Measurements from ENCODE around the gene RPL37A.

DNA sequence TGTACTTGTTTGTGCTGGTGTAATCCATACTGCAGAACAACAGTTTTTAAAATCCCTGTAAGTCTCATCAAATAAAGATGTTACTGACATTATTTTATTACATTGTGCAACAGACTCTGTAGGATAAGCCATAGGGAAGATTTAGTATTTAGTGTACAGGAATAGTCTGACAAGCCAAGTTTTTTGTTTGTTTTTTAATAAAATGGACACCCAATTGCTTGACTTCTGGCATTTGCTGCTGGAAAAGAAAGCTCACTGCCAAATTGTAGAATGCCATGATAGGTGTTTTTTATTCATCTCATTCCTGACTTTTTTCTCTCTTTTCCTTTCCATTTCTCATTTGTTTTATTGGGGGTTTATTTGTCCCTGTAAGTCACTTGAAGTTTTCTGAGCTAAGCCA lies 48.3 kb upstream of the RPL37A start:
- TF ChIP-seq, protein P1, sequence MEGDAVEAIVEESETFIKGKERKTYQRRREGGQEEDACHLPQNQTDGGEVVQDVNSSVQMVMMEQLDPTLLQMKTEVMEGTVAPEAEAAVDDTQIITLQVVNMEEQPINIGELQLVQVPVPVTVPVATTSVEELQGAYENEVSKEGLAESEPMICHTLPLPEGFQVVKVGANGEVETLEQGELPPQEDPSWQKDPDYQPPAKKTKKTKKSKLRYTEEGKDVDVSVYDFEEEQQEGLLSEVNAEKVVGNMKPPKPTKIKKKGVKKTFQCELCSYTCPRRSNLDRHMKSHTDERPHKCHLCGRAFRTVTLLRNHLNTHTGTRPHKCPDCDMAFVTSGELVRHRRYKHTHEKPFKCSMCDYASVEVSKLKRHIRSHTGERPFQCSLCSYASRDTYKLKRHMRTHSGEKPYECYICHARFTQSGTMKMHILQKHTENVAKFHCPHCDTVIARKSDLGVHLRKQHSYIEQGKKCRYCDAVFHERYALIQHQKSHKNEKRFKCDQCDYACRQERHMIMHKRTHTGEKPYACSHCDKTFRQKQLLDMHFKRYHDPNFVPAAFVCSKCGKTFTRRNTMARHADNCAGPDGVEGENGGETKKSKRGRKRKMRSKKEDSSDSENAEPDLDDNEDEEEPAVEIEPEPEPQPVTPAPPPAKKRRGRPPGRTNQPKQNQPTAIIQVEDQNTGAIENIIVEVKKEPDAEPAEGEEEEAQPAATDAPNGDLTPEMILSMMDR (IDR thresholded peaks at IDR 0.05 in 4 of 5, conservative IDR thresholded peaks at IDR 0.05 in 1 of 5), result no peak
- no peak for TF ChIP-seq POLR2A (IDR thresholded peaks at IDR 0.05)
